ENCODE data around the gene PMCH. TPM values are rescaled to one million over a fixed set of nuclear protein-coding genes. Genes with fewer than 3 reads are reported as not detected.
"Not testable (repeated sequence)": the region's sequence is repeated elsewhere in the genome, so short reads cannot be mapped to it uniquely, and the experiment has no call there.

The PMCH gene
- total RNA-seq, 1 experiment from 2014 or later: not detected

DNA sequence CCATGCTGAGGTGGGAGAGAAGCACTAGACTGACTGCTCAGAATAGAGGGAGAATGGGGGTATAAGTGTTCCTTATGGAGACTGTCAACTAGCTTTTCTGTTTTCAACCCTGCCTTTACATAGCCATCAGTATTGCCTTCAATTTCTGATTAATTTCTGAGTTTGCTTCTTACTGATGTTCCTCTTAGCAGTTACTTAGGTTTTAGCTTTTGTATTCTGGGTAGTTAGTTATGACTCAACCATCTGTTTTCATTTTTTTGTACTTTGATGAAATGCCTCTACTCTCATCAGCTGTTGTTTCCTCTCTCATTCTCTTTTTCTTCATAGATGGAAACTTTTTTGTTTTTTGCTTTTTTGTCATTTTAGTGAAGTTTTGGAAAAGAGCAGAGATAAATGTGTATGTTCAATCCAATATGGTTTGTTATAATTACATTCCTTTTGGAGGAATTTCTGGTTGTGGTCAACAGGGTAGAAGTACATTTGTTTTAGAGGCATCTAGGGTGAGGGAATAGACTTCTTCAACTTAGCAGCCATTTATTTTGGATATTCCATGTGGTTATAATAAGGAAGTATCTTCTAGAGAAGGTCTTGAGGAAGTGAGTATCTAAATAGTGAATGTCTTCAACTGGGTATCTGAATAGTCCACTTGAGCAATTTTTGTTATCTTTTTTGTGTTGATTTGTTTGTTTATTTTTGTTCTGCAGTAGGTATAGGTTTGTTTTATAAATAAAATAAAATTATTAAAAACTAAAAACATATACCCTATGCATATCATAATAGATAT lies 29.6 kb downstream of the PMCH start:
- TF ChIP-seq, protein P1, sequence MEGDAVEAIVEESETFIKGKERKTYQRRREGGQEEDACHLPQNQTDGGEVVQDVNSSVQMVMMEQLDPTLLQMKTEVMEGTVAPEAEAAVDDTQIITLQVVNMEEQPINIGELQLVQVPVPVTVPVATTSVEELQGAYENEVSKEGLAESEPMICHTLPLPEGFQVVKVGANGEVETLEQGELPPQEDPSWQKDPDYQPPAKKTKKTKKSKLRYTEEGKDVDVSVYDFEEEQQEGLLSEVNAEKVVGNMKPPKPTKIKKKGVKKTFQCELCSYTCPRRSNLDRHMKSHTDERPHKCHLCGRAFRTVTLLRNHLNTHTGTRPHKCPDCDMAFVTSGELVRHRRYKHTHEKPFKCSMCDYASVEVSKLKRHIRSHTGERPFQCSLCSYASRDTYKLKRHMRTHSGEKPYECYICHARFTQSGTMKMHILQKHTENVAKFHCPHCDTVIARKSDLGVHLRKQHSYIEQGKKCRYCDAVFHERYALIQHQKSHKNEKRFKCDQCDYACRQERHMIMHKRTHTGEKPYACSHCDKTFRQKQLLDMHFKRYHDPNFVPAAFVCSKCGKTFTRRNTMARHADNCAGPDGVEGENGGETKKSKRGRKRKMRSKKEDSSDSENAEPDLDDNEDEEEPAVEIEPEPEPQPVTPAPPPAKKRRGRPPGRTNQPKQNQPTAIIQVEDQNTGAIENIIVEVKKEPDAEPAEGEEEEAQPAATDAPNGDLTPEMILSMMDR (IDR thresholded peaks at IDR 0.05; ENCODE audit: insufficient read depth in 1 of 2, low read depth in 1 of 2, low read length in 1 of 2, severe bottlenecking in 1 of 2, unreplicated experiment in 1 of 2): no peak
- Histone ChIP-seq H3K27me3 (replicated peaks; ENCODE audit: control insufficient read depth, insufficient read depth, low read length) (no peaks in the 10 kb centered on the region), H3K36me3 (ENCODE audit: control insufficient read depth, insufficient read depth, low read length) (no peaks in the 10 kb centered on the region), H3K4me3 (ENCODE audit: low read depth, low read length) (no peak overlapping the region), H3K4me1 (no peaks in the 10 kb centered on the region), H3K9me3 (no peaks in the 10 kb centered on the region; the same call in 1 of the 2 replicates)
- CTCF ChIA-PET: no interaction called here
- Mint-ChIP-seq H3K36me3 (ENCODE audit: insufficient read depth, unreplicated experiment) (no peaks in the 10 kb centered on the region), H3K4me1 (ENCODE audit: low read depth, unreplicated experiment) (no peaks in the 10 kb centered on the region), H3K9me3 (ENCODE audit: unreplicated experiment) (no peaks in the 10 kb centered on the region), H3K27ac (ENCODE audit: unreplicated experiment) (no peak overlapping the region), H3K4me3 (ENCODE audit: unreplicated experiment) (no peak overlapping the region), H3K27me3 (ENCODE audit: insufficient read depth, unreplicated experiment) (no peaks in the 10 kb centered on the region)
- BruUV-seq (replicated peaks): no TSS peak
- no peak for DNase-seq
- intact Hi-C loops (cut with micrococcal nuclease; ENCODE audit: unreplicated experiment): loop anchor here (5.0 kb wide), 1 partner anchor 226 kb away; no protein-coding TSS in a partner anchor
- POLR2A ChIA-PET: no interaction called here

DNA sequence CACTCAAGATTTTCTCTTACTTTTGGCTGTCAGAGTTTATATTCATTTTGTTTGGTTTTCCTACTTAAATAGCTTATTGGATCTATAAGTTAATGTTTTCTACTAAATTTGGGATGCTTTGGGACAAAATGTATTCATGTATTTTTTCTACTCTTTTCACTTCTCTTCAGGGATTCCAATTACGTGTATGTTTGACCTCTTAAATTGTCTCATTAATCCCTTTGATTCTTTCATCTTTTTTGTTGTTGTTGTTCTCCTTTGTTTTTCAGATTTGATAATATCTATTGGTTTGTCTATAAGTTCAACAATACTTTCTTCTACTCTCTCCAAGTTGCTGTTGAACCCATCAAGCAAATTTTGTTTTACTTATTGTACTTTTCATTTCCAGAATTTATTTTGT lies 34.2 kb downstream of the PMCH start:
- Mint-ChIP-seq H3K27me3 (ENCODE audit: insufficient read depth, unreplicated experiment) (no peaks in the 10 kb centered on the region), H3K4me3 (ENCODE audit: unreplicated experiment) (no peak overlapping the region), H3K9me3 (ENCODE audit: unreplicated experiment) (no peaks in the 10 kb centered on the region), H3K27ac (ENCODE audit: unreplicated experiment) (no peak overlapping the region), H3K36me3 (ENCODE audit: insufficient read depth, unreplicated experiment) (no peaks in the 10 kb centered on the region), H3K4me1 (ENCODE audit: low read depth, unreplicated experiment) (no peaks in the 10 kb centered on the region)
- CTCF ChIA-PET: no interaction called here
- TF ChIP-seq, protein P1 (IDR thresholded peaks at IDR 0.05; ENCODE audit: insufficient read depth in 1 of 2, low read depth in 1 of 2, low read length in 1 of 2, severe bottlenecking in 1 of 2, unreplicated experiment in 1 of 2): no peak
- Histone ChIP-seq H3K9me3 (no peaks in the 10 kb centered on the region; the same call in 1 of the 2 replicates), H3K4me3 (ENCODE audit: low read depth, low read length) (no peak overlapping the region), H3K27me3 (replicated peaks; ENCODE audit: control insufficient read depth, insufficient read depth, low read length) (no peaks in the 10 kb centered on the region), H3K36me3 (ENCODE audit: control insufficient read depth, insufficient read depth, low read length) (no peaks in the 10 kb centered on the region), H3K4me1 (no peaks in the 10 kb centered on the region)
- no peak for DNase-seq
- intact Hi-C loops (cut with micrococcal nuclease; ENCODE audit: unreplicated experiment): no loop called here
- BruUV-seq (replicated peaks): no TSS peak
- POLR2A ChIA-PET: no interaction called here

DNA sequence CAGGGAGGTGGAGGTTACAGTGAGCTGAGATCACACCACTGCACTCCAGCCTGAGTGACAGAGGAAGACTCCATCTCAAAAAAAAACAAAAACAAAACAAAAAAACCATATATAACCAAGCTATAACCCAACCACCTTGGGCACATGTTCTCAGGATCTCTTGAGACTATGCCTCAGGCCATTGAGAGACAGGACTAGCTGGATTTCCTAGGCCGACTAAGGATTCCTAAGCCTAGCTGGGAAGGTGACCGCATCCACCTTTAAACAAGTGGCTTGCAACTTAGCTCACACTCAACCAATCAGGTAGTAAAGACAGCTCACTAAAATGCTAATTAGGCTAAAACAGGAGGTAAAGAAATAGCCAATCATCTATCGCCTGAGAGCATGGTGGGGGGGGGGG lies 42.4 kb downstream of the PMCH start:
- H3K9me3 ChIP-seq; H3K4me3 ChIP-seq (ENCODE audit: low read depth, low read length); H3K27me3 ChIP-seq (replicated peaks; ENCODE audit: control insufficient read depth, insufficient read depth, low read length); H3K4me1 Mint-ChIP-seq (ENCODE audit: low read depth, unreplicated experiment); BruUV-seq (replicated peaks); POLR2A ChIA-PET; H3K36me3 Mint-ChIP-seq (ENCODE audit: insufficient read depth, unreplicated experiment); H3K27me3 Mint-ChIP-seq (ENCODE audit: insufficient read depth, unreplicated experiment); H3K9me3 Mint-ChIP-seq (ENCODE audit: unreplicated experiment); H3K27ac Mint-ChIP-seq (ENCODE audit: unreplicated experiment); H3K4me1 ChIP-seq; intact Hi-C loops (cut with micrococcal nuclease; ENCODE audit: unreplicated experiment); H3K4me3 Mint-ChIP-seq (ENCODE audit: unreplicated experiment); DNase-seq; H3K36me3 ChIP-seq (ENCODE audit: control insufficient read depth, insufficient read depth, low read length); CTCF ChIA-PET: not testable (repeated sequence)

DNA sequence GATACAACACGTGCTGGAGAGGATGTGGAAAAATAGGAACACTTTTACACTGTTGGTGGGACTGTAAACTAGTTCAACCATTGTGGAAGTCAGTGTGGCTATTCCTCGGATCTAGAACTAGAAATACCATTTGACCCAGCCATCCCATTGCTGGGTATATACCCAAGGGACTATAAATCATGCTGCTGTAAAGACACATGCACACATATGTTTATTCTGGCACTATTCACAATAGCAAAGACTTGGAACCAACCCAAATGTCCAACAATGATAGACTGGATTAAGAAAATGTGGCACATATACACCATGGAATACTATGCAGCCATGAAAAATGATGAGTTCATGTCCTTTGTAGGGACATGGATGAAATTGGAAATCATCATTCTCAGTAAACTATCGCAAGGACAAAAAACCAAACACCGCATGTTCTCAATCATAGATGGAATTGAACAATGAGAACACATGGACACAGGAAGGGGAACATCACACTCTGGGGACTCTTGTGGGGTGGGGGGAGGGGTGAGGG lies 50.5 kb downstream of the PMCH start:
- H3K9me3 Mint-ChIP-seq (ENCODE audit: unreplicated experiment); H3K4me3 ChIP-seq (ENCODE audit: low read depth, low read length); H3K4me1 Mint-ChIP-seq (ENCODE audit: low read depth, unreplicated experiment); CTCF ChIA-PET; POLR2A ChIA-PET; H3K36me3 Mint-ChIP-seq (ENCODE audit: insufficient read depth, unreplicated experiment); H3K27me3 ChIP-seq (replicated peaks; ENCODE audit: control insufficient read depth, insufficient read depth, low read length); H3K4me3 Mint-ChIP-seq (ENCODE audit: unreplicated experiment); intact Hi-C loops (cut with micrococcal nuclease; ENCODE audit: unreplicated experiment); H3K4me1 ChIP-seq; BruUV-seq (replicated peaks); H3K36me3 ChIP-seq (ENCODE audit: control insufficient read depth, insufficient read depth, low read length); H3K27ac Mint-ChIP-seq (ENCODE audit: unreplicated experiment); H3K27me3 Mint-ChIP-seq (ENCODE audit: insufficient read depth, unreplicated experiment); H3K9me3 ChIP-seq; DNase-seq: not testable (repeated sequence)

Other genes with a start within 250 kb of the PMCH start
- gene WASHC3, start 135.8 kb downstream of the PMCH start, total RNA-seq (2022): 40.4 and 43.2 TPM in 2 replicates
- gene NUP37, start 77.7 kb downstream of the PMCH start, total RNA-seq (2022): 78.9 and 87.4 TPM in 2 replicates
- 28.2 and 30.4 TPM in 2 replicates for gene PARPBP, start 77.7 kb downstream of the PMCH start, total RNA-seq (2022)